LoVo (cell line): ENCODE measurements around the gene SMIM11.
"Not testable (repeated sequence)": the region's sequence is repeated elsewhere in the genome, so short reads cannot be mapped to it uniquely, and the experiment has no call there.

Experiments
- DNase-seq: peaks from one replicate; pipeline ENCODE4 v3.0.0-alpha.2; 2016; ENCODE audit warnings: low spot score

SMIM11 gene

DNA sequence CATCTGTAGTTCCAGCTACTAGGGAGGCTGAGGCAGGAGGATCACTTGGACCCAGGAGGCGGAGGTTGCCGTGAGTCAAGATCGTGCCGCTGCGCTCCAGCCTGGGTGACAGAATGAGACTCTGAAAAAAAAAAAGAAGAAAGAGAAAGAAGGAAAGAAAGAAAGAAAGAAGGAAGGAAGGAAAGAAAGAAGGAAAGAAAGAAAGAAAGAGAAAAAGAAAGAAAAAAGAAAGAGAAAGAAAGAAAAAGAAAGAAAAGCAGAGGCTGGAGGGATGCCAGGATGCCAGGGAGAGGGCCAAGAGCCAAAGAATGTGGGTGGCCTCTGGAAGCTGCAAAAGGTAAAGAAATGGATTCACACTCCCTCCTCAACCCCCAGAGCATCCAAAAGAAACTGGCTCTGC, 19.7 kb upstream of the SMIM11 start:
- no peak for DNase-seq

DNA sequence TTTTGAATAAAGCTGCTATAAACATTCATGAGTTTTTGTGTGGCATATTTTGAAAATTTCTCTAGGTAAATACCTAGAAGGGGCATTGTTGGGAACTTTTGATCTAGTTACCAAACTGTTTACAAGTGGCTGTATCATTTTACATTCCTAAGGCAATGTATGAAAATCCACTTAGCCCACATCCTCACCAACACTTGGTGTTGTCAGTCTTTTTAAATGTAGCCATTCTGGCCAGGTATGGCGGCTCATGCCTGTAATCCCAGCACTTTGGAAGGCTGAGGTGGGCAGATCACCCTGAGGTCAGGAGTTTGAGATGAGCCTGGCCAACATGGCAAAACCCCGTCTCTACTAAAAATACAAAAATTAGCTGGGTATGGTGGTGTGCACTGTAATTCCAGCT, 17.4 kb upstream of the SMIM11 start:
- DNase-seq: no peak

DNA sequence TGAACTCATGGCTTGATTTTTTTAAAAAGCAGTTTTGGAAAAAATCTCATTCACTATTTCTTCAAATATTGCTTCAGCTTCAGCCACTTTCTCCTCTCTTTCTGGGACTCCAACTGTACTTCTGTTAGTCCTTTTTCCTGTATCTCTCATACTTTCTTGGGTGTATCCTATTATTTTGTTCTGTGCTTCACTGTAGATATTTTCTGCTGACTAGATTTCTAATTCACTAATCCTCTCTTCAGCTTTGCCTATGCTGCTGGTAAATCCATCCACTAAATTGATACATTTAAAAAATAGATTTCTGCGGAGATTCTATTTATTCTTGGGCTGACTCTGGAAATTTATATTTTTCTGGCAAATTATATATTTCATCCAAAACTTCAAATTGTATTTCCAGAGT, 16.4 kb upstream of the SMIM11 start:
- DNase-seq: no peak

DNA sequence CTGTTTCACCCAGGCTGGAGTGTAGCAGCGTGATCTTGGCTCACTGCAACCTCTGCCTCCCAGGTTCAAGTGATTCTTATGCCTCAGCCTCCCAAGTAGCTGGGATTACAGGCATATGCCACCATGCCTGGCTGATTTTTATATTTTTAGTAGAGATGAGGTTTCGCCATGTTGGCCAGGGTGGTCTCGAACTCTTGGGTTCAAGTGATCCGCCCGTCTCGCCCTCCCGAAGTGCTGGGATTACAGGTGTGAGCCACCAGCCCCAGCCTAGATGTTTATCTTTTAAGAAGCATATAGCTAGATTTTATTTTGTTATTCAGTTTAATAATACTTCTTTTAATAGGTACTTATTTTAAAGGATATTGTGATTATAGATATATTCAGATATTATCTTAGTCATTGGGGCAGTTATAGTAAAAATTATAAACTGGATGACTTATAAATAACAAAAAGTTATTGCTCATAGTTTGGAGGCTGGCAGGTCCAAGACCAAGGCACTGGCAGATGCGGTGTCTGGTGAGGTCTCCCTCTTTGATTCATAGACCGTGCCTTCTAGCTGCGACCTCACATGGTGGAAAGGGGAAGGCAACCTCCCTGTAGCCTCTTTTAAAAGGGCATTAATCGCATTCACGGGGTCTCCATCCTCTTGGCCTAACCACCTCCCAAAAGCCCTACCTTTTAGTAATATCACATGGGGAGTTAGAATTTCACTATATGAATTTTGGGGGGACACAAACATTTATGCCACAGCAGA, 14.6 kb upstream of the SMIM11 start:
- no peak for DNase-seq

DNA sequence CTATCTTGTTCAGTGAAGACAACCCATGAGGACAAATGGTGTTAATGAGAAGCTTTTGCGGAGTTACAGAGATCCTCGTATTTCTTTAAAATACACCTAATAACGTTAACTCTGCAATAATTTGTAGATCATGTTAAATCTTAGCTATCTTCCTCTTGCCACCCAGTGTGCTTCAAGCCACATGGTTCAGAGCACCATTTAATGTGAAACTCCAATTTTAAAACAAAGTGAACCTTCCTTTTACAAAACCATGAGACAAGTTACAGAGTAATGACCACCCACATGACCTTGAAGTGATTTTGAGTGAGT, 13.2 kb upstream of the SMIM11 start:
- no peak for DNase-seq

DNA sequence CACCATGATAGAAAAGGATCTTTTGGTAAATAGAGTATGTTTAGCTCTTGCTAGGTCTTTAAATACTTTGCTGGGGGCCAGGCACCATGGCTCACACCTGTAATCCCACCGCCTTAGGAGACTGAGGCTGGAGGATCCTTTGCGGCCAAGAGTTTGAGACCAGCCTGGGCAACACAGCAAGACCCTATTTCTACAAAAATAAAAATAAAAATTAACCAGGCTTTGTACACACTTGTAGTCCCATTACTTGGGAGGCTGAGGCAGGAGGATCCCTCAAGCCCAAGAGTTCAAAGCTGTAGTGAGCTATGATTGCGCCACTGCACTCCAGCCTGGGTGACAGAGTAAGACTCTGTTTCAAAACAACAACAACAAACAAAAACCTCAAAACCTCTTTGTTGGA, 12.6 kb upstream of the SMIM11 start:
- no peak for DNase-seq

DNA sequence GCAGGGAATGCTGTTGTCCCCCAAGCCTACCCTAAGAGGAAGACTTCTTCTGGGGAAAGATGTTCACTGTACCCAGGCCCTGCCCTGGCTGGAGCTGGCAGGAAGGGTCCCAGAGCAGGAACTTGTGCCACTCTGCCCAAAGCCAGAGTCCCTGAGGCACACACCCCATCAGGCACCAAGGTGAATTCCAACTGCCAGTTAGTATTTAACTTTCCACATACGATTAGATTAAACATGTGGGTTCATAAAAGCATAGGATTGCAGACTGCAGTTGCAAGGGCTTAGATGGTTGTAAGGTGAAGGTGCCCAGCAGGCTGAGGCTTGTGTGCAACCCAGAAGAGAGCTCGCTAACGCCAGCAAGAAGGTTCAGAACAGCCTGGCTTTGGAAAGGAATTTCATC, 11.6 kb upstream of the SMIM11 start, which contains the start of gene KCNE2:
KCNE2 (plus strand) TSS at position 274 of the 400 bp plus-strand sequence. CDS start 6,473 bp downstream, outside the sequence.
- no peak for DNase-seq

DNA sequence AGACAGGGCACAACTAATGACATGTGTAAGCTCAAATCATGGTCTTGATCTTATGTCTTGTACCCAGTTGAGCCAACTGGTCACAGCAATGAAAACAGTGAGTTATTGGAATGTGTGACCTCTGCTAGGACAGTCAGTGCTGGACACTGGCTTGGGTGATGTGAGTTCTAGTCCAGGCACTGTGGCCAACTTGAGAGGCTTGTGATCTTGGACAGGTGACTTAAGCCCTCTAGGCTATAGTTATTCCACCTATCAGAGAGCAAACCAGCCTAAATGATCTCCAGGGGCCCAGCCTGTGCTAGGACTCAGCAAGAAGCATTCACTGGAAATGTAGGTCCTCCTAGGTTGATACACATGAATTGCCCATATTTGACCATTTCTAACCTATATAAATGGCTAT, 10.4 kb upstream of the SMIM11 start:
- DNase-seq: no peak

DNA sequence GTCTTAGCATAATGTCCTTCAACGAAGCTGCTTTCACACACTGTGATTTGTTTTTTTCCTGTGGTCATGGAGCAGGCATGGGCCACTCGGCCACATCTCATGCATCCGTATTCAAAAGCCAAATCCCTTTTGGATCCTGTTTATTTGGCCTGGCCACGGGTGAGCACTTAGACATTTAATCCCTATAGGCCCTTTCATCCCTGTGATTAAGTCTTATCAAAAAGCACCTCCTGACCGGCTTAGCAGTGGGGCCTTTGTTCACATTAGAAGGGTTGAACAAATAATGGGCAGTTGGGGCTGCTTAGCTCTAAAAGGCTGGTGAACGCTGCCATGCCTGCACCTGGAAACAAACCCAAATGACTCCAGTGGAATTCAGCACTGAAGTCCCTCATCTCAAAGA, 9.5 kb upstream of the SMIM11 start:
- DNase-seq: no peak

DNA sequence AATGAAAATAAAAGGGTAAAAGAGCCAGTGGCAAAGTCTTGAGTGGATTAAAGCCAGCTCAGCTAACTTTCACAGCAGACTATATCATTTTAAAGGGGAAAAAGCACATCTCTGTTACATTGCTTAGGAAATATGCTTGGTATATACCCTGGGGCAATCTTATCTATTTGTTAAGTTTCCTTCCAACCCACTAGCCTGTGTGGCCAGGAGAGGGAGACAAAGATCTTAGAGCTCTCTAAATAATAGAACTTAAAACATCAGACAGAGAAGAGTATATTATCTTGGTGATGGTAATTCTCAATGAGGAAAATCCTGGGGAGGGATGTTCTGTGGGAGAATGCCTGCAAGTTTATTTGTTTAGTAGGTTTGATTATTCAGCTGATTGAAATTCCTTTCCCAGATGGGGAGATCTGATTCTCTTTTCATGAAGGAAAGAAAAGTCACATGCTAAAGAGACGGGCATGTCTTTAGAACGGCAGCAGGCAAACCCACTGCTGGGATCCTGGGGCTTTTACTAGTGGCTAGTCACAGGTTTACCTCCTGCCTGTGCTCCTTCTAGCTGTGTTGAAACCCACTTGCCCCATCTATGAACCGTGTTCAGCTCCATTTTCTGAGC, 7.9 kb upstream of the SMIM11 start:
- DNase-seq: peak; percentile 58

DNA sequence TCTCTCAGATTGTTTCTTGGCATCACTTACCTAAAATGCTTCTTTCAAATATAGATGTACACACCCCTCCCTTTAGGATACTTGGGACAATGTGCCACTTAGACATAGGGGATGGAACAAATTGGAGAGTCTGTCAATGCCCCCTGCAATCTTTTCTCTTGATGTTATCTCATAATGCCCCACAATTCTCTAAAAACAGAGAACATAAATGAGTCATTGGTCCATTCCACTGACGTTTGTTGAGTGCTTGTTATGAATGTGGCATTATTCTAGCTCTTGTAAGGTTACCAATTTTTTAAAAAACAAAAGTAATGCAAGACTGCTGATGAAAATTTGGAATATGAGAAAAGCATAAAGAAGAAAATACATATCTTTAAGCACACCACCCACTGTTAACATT, 5.6 kb upstream of the SMIM11 start:
- DNase-seq: no peak

DNA sequence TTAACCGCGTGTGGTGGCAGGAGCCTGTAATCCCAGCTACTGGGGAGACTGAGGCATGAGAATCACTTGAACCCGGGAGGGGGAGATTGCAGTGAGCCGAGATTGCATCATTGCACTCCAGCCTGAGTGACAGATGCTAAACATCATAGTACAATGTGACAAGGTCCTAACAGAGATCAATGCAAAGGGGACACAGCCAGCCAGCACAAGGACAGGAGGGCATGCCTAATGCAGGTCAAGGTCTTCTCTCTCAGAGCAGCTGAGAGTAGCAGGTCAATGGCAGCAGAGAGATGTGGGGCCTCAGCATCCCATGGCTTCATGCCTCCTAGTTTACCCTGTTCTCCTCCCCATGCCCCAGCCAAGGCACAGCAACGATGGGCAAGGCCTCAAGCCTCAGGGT, 3.0 kb upstream of the SMIM11 start:
- DNase-seq: no peak

DNA sequence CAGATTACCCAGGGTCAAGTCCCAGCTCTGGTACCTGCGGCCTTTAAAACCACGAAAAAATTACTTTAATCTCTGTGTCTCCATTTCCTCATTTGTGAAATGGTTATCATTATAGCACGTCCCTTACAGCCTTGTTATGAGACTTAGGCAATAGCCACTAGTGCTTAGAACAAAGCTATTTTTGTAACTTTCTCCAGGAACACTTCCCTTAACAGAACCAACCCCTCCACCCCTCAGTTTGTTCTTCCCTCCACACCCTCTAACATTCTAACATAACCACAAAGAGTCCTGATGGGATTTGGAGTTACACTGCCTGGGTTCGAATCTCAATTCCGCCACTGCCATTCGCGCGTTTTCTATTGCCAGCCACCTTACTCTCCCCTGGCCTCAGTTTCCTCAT, 845 bp upstream of the SMIM11 start:
- DNase-seq: not testable (repeated sequence)

DNA sequence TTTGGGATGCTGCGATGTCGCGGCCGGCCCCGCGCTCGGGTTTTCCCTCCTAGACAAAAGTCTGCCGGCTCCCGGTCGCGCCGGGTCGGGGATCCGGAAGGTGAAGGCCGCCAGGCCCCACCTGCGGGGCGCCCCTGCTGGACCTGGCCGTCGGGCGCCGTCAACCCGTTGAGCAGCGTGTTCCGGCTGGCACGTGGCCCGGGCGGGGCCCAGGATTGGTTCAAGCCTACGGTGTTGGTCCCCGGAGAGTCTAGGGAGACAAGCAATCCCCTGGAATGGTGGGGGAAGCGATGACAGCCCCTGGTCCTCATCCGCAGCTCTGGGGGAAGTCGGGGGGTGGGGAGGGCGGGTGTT, 289 bp downstream of the SMIM11 start:
- not testable (repeated sequence) for DNase-seq

DNA sequence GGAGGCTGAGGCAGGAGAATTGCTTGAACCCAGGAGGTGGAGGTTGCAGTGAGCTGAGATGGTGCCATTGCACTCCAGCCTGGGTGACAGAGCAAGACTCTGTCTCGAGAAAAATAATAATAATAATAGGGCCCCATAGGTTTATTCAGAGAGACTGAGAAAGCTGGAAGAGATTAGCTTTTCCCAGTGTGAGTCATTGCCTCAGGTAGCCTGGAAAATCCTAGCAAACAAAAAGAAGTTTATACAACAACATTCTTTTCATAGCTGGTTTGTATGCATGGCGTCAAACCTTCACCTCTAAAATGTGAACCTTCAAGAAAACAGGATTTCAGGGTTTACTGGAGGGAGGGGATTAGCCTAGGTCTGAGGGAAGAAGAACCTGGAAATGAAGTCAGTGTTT, 7.8 kb downstream of the SMIM11 start:
- not testable (repeated sequence) for DNase-seq

DNA sequence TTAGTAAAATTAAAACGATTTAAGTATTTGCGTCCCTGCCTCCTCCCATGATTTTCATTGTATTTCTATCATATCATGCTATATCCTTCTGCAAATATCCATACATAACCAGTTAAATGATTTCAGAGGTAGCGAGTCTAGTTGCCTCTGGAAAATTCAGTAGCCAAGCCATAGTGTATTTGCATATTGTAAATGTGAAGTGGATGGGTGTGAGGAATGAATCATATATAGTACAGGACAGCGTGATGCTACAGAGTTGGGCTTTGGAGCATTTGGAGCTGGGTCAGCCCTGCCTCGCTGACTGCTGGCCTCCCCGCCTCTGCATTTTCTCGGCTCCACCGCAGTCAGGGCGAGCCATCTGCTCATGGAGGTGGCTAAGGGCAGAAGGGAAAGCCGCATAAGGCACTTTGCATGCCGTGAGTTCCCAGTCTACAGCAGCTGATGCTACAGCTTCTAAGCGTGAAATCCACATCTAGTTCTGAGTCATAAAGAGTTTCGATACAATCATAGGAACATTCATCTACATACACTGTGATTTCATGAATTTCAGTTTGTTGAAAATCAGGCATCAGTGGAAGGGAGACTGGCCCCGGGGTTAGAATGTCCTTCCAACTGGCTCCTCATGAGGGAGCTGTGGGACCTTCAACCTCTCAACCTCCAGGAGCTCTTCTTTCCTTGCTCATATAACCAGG, 8.6 kb downstream of the SMIM11 start:
- DNase-seq: not testable (repeated sequence)

DNA sequence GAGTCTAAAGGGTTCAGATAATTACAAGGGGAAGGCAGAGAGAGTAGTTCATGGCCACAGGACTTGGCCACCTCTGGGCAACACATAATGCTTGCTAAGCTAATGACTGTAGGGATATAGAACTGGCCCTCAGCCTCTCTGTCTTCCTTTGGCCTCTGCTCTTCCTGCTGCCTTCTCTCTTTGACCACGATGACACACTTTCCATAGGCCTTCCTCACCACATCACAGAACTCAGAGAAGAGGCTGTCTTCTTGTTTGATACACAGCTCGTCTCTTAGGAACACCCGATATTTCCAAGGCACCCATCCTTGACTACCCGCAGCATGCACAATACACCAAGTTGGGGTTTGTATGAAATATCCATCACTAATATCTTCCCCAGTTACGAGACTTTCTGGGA, 25.2 kb downstream of the SMIM11 start:
- not testable (repeated sequence) for DNase-seq

DNA sequence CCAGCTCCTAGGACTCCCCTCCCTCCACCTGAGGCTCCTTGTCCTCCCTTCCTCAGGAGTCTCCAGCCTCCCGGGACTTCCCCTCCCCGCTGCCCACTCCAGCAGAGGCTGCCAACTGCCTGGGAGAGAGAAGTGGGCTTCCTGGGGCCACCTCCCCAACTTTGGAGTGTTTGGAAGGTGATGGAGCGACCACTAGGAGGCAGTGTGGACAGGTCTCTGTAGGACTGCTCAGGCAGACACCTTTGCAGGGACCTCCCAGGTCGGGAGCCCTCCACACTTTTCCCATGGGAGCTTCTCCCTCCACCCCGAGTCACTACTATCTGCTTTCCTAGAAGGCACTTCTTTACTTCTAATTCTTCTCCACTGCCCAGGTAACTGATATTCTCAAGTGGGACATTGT, 29.4 kb downstream of the SMIM11 start:
- not testable (repeated sequence) for DNase-seq

DNA sequence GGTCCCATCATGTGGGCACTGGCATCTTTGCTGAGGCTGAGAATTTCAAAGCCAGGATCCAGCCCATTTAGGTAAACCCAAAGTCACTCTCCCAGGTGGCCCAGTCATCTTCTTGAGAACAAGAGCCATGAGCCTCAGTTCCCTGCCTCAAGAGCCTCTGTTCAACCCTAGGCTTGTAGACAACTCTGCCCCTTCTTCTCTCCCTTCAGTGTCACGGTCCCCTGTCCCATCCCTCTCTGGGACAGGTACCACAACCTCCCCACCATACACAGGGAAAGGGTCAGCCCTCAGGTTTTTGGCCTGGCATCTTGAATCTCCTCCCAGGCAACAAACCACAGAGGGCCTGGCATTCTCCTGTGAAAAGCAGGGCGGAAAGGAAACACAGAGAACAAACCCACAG, 30.4 kb downstream of the SMIM11 start:
- not testable (repeated sequence) for DNase-seq

DNA sequence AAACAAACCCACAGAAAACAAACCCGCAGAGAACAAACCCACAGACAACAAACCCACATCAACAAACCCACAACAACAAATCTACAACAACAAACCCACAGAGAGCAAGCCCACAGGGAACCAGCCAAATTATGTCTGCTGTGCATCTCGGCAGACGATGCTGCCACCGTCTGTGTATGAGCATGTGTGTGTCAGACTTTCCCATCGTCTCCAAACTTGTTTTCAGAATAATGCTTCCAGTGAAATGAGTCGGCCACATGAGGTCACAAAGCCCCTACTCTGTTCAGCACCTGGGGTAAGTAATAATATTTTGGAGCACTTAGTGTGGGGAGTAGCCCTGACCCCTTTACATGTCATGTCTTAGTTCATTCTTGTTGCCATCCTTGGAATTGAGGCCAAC, 30.8 kb downstream of the SMIM11 start:
- DNase-seq: not testable (repeated sequence)

DNA sequence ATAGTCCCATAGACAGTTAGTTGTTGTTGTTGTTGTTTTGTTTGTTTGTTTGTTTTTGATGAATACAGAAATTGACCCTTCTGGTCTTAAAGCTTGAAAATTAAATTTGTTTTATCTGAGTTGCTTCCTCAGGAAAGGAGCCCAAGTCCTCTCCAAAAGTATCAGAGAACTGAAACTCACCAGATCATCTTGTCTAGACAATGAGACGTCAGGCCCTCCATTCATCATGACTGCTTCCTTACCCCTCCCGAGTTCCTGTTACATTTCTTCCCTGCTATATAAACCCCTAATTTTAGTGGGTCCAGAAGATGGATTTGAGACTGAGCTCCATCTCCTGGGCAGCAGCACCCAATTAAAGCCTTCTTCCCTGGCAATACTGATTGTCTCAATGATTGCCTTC, 31.4 kb downstream of the SMIM11 start:
- not testable (repeated sequence) for DNase-seq

DNA sequence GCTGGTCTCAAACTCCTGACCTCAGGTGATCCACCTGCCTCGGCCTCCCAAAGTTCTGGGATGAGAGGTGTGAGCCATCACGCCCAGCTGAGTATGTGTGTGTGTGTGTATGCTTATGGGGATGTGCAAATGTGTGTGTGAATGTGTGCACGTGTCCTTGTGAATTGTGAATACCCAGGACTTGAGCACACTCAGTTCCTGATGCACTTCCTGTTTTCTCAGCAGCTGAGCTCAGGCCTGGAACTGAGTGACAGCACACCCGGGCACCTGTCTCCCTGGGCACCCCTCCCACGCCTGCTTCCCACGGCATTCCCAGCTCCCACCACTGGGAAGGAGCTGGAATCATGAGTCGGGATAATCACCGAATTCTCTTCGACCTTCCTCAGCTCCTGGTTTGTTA, 32.0 kb downstream of the SMIM11 start:
- DNase-seq: not testable (repeated sequence)

DNA sequence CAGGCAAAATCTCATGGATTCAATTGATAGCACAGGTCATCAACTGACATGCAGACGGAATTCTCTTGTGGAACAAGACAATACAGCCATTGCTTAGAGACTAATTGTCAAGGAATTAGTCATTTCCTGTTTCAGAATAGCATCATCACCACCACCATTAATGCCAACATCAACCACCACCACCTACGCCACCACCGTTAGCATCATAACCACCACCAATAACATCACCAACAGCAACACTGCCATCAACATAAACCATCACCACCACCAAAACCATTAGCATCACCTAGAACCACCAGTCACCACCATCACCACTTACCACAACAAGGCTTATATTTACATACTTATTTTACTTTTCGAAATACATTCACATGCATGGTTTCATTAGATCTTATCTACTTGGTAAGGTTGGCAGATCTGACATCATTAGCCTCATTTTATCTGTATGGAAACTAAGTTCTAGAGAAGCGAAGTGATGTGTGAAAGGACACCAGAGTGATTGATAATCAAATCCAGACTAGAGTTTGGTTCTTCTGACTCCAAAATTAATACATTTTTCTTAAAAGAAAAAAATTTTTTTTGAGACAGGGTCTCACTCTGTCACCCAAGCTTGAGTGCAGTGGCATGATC, 42.3 kb downstream of the SMIM11 start:
- not testable (repeated sequence) for DNase-seq
